HG02852 (cell line): ENCODE data around the gene NDUFA11.
"Not testable (repeated sequence)": the region's sequence is repeated elsewhere in the genome, so short reads cannot be mapped to it uniquely, and the experiment has no call there.

Experiments
- ATAC-seq: cut with Tn5 transposase; IDR thresholded peaks from one replicate; pipeline ENCODE4 v1.9.1; 2021; ENCODE audit warnings: mild to moderate bottlenecking, moderate library complexity; ENCODE audit not compliant: unreplicated experiment

Gene NDUFA11

GRCh38 chr19:5891572-5891937 is 12.0 kb downstream of the NDUFA11 start:
- no peak for ATAC-seq

GRCh38 chr19:5890099-5890498 is 13.5 kb downstream of the NDUFA11 start:
- ATAC-seq, result no peak

- ATAC-seq, result no peak
Observed at GRCh38 chr19:5889288-5889971, 14.2 kb downstream of the NDUFA11 start.

GRCh38 chr19:5884065-5884811 is 19.4 kb downstream of the NDUFA11 start:
- ATAC-seq, result not testable (repeated sequence)

GRCh38 chr19:5883157-5883873 is 20.3 kb downstream of the NDUFA11 start:
- not testable (repeated sequence) for ATAC-seq

GRCh38 chr19:5882421-5882968 is 21.1 kb downstream of the NDUFA11 start:
- ATAC-seq, result no peak

- no peak for ATAC-seq
Observed at GRCh38 chr19:5881543-5882299, 21.9 kb downstream of the NDUFA11 start.

- no peak for ATAC-seq
Observed at GRCh38 chr19:5880604-5881078, 22.9 kb downstream of the NDUFA11 start.

- ATAC-seq, result no peak
Observed at GRCh38 chr19:5880196-5880595, 23.4 kb downstream of the NDUFA11 start.

- ATAC-seq, result no peak
Observed at GRCh38 chr19:5877882-5878281, 25.7 kb downstream of the NDUFA11 start.

GRCh38 chr19:5877427-5877826 is 26.2 kb downstream of the NDUFA11 start:
- no peak for ATAC-seq

GRCh38 chr19:5874496-5874895 is 29.1 kb downstream of the NDUFA11 start:
- not testable (repeated sequence) for ATAC-seq

GRCh38 chr19:5873617-5874199 is 29.9 kb downstream of the NDUFA11 start:
- ATAC-seq, result no peak

GRCh38 chr19:5870986-5871394 is 32.6 kb downstream of the NDUFA11 start:
- no peak for ATAC-seq

- ATAC-seq, result no peak
Observed at GRCh38 chr19:5867201-5868136, 36.1 kb downstream of the NDUFA11 start.

- no peak for ATAC-seq
Observed at GRCh38 chr19:5865772-5866171, 37.8 kb downstream of the NDUFA11 start.

- no peak for ATAC-seq
Observed at GRCh38 chr19:5864725-5865486, 38.7 kb downstream of the NDUFA11 start.

GRCh38 chr19:5864013-5864720 is 39.4 kb downstream of the NDUFA11 start:
- no peak for ATAC-seq
